DMS114 treated with DMSO at 0.1 percent for 48 hours (cell line): Measurements from ENCODE around the gene RIPK4.
"Not testable (repeated sequence)": the region's sequence is repeated elsewhere in the genome, so short reads cannot be mapped to it uniquely, and the experiment has no call there.

Experiments used
- DNase-seq: peaks from one replicate; lab custom pipeline; 2025; ENCODE audit not compliant: unreplicated experiment; lab: John Stamatoyannopoulos, UW

Gene RIPK4

GRCh38 chr21:41740604-41741252, 26.1 kb downstream of the RIPK4 start:
- DNase-seq = no peak

GRCh38 chr21:41739936-41740335, 26.9 kb downstream of the RIPK4 start:
- DNase-seq = no peak

GRCh38 chr21:41739011-41739410, 27.8 kb downstream of the RIPK4 start:
- no peak for DNase-seq

GRCh38 chr21:41737651-41738324, 29.1 kb downstream of the RIPK4 start:
- DNase-seq = no peak

GRCh38 chr21:41736423-41736822, 30.4 kb downstream of the RIPK4 start:
- no peak for DNase-seq

- no peak for DNase-seq
These were observed 32.7 kb downstream of the RIPK4 start for GRCh38 chr21:41733951-41734689.

- no peak for DNase-seq
These were observed 35.8 kb downstream of the RIPK4 start for GRCh38 chr21:41731081-41731480.

GRCh38 chr21:41730367-41730765, 36.5 kb downstream of the RIPK4 start:
- DNase-seq = no peak

- no peak for DNase-seq
These were observed 37.0 kb downstream of the RIPK4 start for GRCh38 chr21:41729701-41730366.

GRCh38 chr21:41727784-41728763, 38.8 kb downstream of the RIPK4 start:
- DNase-seq = no peak

GRCh38 chr21:41726970-41727783, 39.7 kb downstream of the RIPK4 start:
- no peak for DNase-seq

GRCh38 chr21:41726630-41726969, 40.3 kb downstream of the RIPK4 start:
- DNase-seq = no peak

- no peak for DNase-seq
These were observed 40.7 kb downstream of the RIPK4 start for GRCh38 chr21:41726058-41726558.

- DNase-seq = no peak
These were observed 41.3 kb downstream of the RIPK4 start for GRCh38 chr21:41725421-41726031.

- not testable (repeated sequence) for DNase-seq
These were observed 43.0 kb downstream of the RIPK4 start for GRCh38 chr21:41723835-41724234.

GRCh38 chr21:41722052-41723018, 44.5 kb downstream of the RIPK4 start:
- DNase-seq = no peak

- no peak for DNase-seq
These were observed 46.6 kb downstream of the RIPK4 start for GRCh38 chr21:41720250-41720649.

GRCh38 chr21:41719691-41720090, 47.2 kb downstream of the RIPK4 start:
- DNase-seq = no peak
